GM20000 (cell line): ENCODE results near the gene PHACTR4.
A peak's percentile ranks its signal among the peaks of the same experiment; 100 is the strongest.

ENCODE experiments used
- DNase-seq: peaks from one replicate; pipeline ENCODE4 v3.0.0; 2012; ENCODE audit warnings: low spot score
- CTCF ChIP-seq: IDR thresholded peaks from 2 replicates; pipeline ENCODE4 v1.5.1; 2012; ENCODE audit warnings: mild to moderate bottlenecking, control low read depth; ENCODE audit errors: extremely low read depth, missing control alignments

PHACTR4 gene

GRCh38 chr1:28505406-28506187 is 136.1 kb downstream of the PHACTR4 start, which contains the start of gene RCC1:
Gene RCC1 (plus strand): TSS chr1:28506043. CDS start chr1:28529867, 23,824 bp downstream.
- DNase-seq, result peak; percentile 93
- TF ChIP-seq CTCF, result no peak

GRCh38 chr1:28506907-28507246 is 137.3 kb downstream of the PHACTR4 start:
- DNase-seq, result no peak
- TF ChIP-seq CTCF, result no peak

GRCh38 chr1:28507247-28507645 is 137.7 kb downstream of the PHACTR4 start:
- TF ChIP-seq CTCF, result no peak
- DNase-seq, result no peak

GRCh38 chr1:28507646-28508434 is 138.3 kb downstream of the PHACTR4 start:
- no peak for DNase-seq
- TF ChIP-seq CTCF, result no peak

- DNase-seq, result no peak
These were observed 138.9 kb downstream of the PHACTR4 start for GRCh38 chr1:28508435-28508754.

GRCh38 chr1:28509705-28510272 is 140.2 kb downstream of the PHACTR4 start:
- no peak for TF ChIP-seq CTCF
- DNase-seq, result no peak

More at GRCh38 chr1:28508435-28508754, 138.9 kb downstream of the PHACTR4 start:
- TF ChIP-seq CTCF, result no peak
